PC-9 (cell line): Measurements from ENCODE around the gene CFAP251. TPM values are rescaled to one million over a fixed set of nuclear protein-coding genes. Genes with fewer than 3 reads are reported as not detected.

Experiments
- BruUV-seq: library from RNA; stranded (reverse); fragments of 400-500 nt; replicated peaks from 2 replicates; lab custom pipeline; 2021; lab: Mats Ljungman, UMichigan
- CTCF ChIA-PET: fragments of 300-600 bp; sonication (Branson Sonifier 250); formaldehyde crosslinking; loops from one replicate; lab custom pipeline; 2022; ENCODE audit warnings: antibody characterized with exemption; lab: Charles Lee
- POLR2A ChIA-PET: fragments of 300-600 bp; sonication (Branson Sonifier 250); formaldehyde crosslinking; loops from one replicate; lab custom pipeline; 2022; ENCODE audit warnings: antibody characterized with exemption; ENCODE audit not compliant: unreplicated experiment; lab: Charles Lee
- DNase-seq, 2 experiments: peaks; one replicate each; pipeline versions ENCODE4 v3.0.0 to v3.0.0-alpha.2; 2015 to 2022; ENCODE audit warnings: mixed read lengths in 1 of 2
- H2AFZ ChIP-seq: fragments of 200-600 bp; sonication (generic); 2 replicates; pipeline ENCODE4 v1.8.1; 2017; ENCODE audit warnings: antibody characterized with exemption
- H3F3A ChIP-seq: fragments of 200-600 bp; sonication (generic); 2 replicates; pipeline ENCODE4 v1.8.1; 2017; ENCODE audit warnings: antibody characterized with exemption, mild to moderate bottlenecking, low read depth; ENCODE audit not compliant: insufficient read depth
- H3K27ac ChIP-seq: fragments of 200-600 bp; sonication (generic); 2 replicates; pipeline ENCODE4 v1.6.1; 2016; ENCODE audit warnings: mixed run types
- H3K27me3 ChIP-seq: fragments of 200-600 bp; sonication (generic); 2 replicates; pipeline ENCODE4 v1.6.1; 2016; ENCODE audit warnings: low read depth, mixed run types; ENCODE audit not compliant: insufficient read depth
- H3K36me3 ChIP-seq: fragments of 200-600 bp; sonication (generic); 2 replicates; pipeline ENCODE4 v1.6.1; 2016; ENCODE audit warnings: low read depth, mixed run types
- H3K4me1 ChIP-seq: fragments of 200-600 bp; sonication (generic); replicated peaks from 2 replicates; pipeline ENCODE4 v1.6.1; 2016; ENCODE audit warnings: mixed run types; ENCODE audit not compliant: insufficient read depth
- H3K4me2 ChIP-seq: fragments of 200-600 bp; sonication (generic); 2 replicates; pipeline ENCODE4 v1.6.1; 2017; ENCODE audit warnings: mixed run types
- H3K4me3 ChIP-seq: fragments of 200-600 bp; sonication (generic); 2 replicates; pipeline ENCODE4 v1.6.1; 2016; ENCODE audit warnings: mixed run types
- H3K79me2 ChIP-seq: fragments of 200-600 bp; sonication (generic); 2 replicates; pipeline ENCODE4 v1.6.1; 2017; ENCODE audit warnings: low read depth, mixed run types
- H3K9me2 ChIP-seq: fragments of 200-600 bp; sonication (generic); 2 replicates; pipeline ENCODE4 v1.8.1; 2017; ENCODE audit warnings: mild to moderate bottlenecking; ENCODE audit not compliant: insufficient read depth
- H3K9me3 ChIP-seq: fragments of 200-600 bp; sonication (generic); 2 replicates; pipeline ENCODE4 v1.8.1; 2016; ENCODE audit warnings: low read depth; ENCODE audit not compliant: insufficient read depth
- H4K20me1 ChIP-seq: fragments of 200-600 bp; sonication (generic); 2 replicates; pipeline ENCODE4 v1.8.1; 2017; ENCODE audit not compliant: insufficient read depth
- CTCF ChIP-seq: fragments of 200-600 bp; sonication (generic); conservative IDR thresholded peaks from 2 replicates; pipeline ENCODE4 v1.6.1; 2017; ENCODE audit warnings: mixed run types, antibody characterized with exemption, mild to moderate bottlenecking, moderate library complexity
- EZH2 ChIP-seq: fragments of 200-600 bp; sonication (generic); IDR thresholded peaks from 2 replicates; pipeline ENCODE4 v1.8.0; 2017; ENCODE audit warnings: antibody characterized with exemption, low read depth
- intact Hi-C: fragments of 100-400 bp; cut with micrococcal nuclease; formaldehyde crosslinking; loops from one replicate; pipeline ENCODE4 v1.10.0; 2022; ENCODE audit not compliant: unreplicated experiment
- total RNA-seq: library from RNA; stranded (reverse); gene quantifications from 2 replicates; pipeline ENCODE4 v1.2.3, GENCODE V29; 2021

CFAP251 gene
- total RNA-seq, 1 experiment from 2014 or later, result 4.3 TPM

DNA sequence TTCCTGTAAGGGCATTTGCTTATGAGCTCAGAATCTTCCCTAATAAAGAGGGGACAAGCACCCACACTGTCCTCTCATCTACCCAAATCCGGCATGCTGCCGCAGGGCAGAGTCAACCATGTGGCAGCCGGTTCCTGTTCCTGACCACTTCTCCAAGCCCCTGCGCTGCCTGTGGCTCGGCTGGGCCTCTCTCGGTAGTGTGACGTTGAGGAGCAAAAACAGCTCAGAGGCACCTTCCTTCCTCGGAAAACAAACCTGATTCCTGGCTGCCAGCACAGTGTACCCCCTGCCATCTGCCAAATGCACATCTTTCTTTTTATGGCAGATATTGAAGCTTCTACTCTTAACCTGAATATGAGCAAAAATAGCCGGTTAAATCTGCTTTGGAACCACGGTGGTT, 50.5 kb downstream of the CFAP251 start:
- Histone ChIP-seq H4K20me1 (no peaks in the 10 kb centered on the region), H3K4me2 (no peak overlapping the region), H3K27ac (no peak overlapping the region), H3K9me3 (no peaks in the 10 kb centered on the region), H3K4me1 (no peaks in the 10 kb centered on the region), H3K4me3 (no peak overlapping the region), H3K9me2 (no peaks in the 10 kb centered on the region), H2AFZ (no peak overlapping the region), H3K27me3 (no peaks in the 10 kb centered on the region), H3K36me3 (no peaks in the 10 kb centered on the region), H3K79me2 (no peaks in the 10 kb centered on the region), H3F3A (no peaks in the 10 kb centered on the region)
- POLR2A ChIA-PET, result no interaction called here
- TF ChIP-seq CTCF (no peak), EZH2 (no peak)
- CTCF ChIA-PET, result no interaction called here
- no TSS peak for BruUV-seq
- DNase-seq, result no peak
- intact Hi-C loops, result no loop called here

DNA sequence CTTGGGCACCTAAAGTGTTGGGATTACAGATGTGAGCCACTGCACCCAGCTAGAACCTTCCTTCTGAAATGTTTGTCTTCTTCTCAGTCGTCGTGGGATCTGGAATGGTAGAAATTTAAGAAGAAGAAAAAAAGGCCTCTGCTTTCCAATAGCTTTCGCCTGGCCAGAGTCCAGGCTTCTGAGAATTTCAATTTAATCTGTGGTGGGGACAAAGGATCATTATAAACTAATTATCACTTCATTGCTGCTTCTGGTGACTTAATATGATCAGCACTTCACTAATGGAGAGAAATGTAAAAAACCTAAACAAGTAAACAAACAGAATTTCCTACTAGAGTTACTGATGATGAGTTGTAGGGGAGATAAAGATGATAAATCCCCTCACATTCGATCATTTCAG, 51.3 kb downstream of the CFAP251 start:
- H3K27me3 ChIP-seq, result no peaks in the 10 kb centered on the region
- intact Hi-C loops, result no loop called here
- ChIA-PET POLR2A (interaction anchor here (0.6 kb wide), 1 partner anchor 1769 kb away, joined by 7 read pairs; the partner anchor contains the start of gene RPLP0), CTCF (no interaction called here)
- H3K4me2 ChIP-seq, result no peak overlapping the region
- no peaks in the 10 kb centered on the region for H4K20me1 ChIP-seq
- H3K27ac ChIP-seq, result no peak overlapping the region
- H3K36me3 ChIP-seq, result no peaks in the 10 kb centered on the region
- DNase-seq, result no peak
- no peaks in the 10 kb centered on the region for H3K4me1 ChIP-seq
- H3K9me3 ChIP-seq, result no peaks in the 10 kb centered on the region
- H3K79me2 ChIP-seq, result no peaks in the 10 kb centered on the region
- no TSS peak for BruUV-seq
- TF ChIP-seq CTCF, result no peak
- no peak for TF ChIP-seq EZH2
- H3K4me3 ChIP-seq, result no peak overlapping the region
- H2AFZ ChIP-seq, result no peak overlapping the region
- H3K9me2 ChIP-seq, result no peaks in the 10 kb centered on the region
- H3F3A ChIP-seq, result no peaks in the 10 kb centered on the region

- TF ChIP-seq EZH2 (no peak), CTCF (no peak)
- Histone ChIP-seq H3K4me2 (no peak overlapping the region), H3F3A (no peaks in the 10 kb centered on the region), H3K9me2 (no peaks in the 10 kb centered on the region), H4K20me1 (no peaks in the 10 kb centered on the region), H3K9me3 (no peaks in the 10 kb centered on the region), H3K4me3 (no peak overlapping the region), H3K79me2 (no peaks in the 10 kb centered on the region), H3K27me3 (no peaks in the 10 kb centered on the region), H3K4me1 (no peaks in the 10 kb centered on the region), H2AFZ (no peak overlapping the region), H3K36me3 (no peaks in the 10 kb centered on the region), H3K27ac (no peak overlapping the region)
- CTCF ChIA-PET, result no interaction called here
- POLR2A ChIA-PET, result interaction anchor here (0.7 kb wide), 1 partner anchor 252 kb away, joined by 4 read pairs; no protein-coding TSS in a partner anchor
- no peak for DNase-seq
- intact Hi-C loops, result no loop called here
- no TSS peak for BruUV-seq
Observed at GRCh38 chr12:121970581-121971300, 52.3 kb downstream of the CFAP251 start.
